ENCODE results near the gene IMMP2L.

The IMMP2L gene

GRCh38 chr7:111091593-111092358 lies 470.5 kb downstream of the IMMP2L start:
- Mint-ChIP-seq H3K27ac (peak overlapping the region; percentile 89), H3K36me3 (ENCODE audit: low read depth) (peaks cover 51% of the 10 kb centered on the region), H3K4me3 (peak overlapping the region; percentile 91), H3K9me3 (no peaks in the 10 kb centered on the region), H3K4me1 (peaks cover 77% of the 10 kb centered on the region), H3K27me3 (no peaks in the 10 kb centered on the region)
- ATAC-seq = no peak
- DNase-seq = no peak

- peaks cover 77% of the 10 kb centered on the region for H3K4me1 Mint-ChIP-seq
- no peaks in the 10 kb centered on the region for H3K27me3 Mint-ChIP-seq
- DNase-seq = peak; percentile 64
- H3K27ac Mint-ChIP-seq = peak within 1 kb of the TSS; percentile 89
- no peaks in the 10 kb centered on the region for H3K9me3 Mint-ChIP-seq
- H3K36me3 Mint-ChIP-seq (ENCODE audit: low read depth) = peaks cover 46% of the 10 kb centered on the region
- peak within 1 kb of the TSS; percentile 91 for H3K4me3 Mint-ChIP-seq
- ATAC-seq = peak; percentile 86
These were observed 471.4 kb downstream of the IMMP2L start, which contains the start of gene LRRN3 for GRCh38 chr7:111090846-111091245. Gene LRRN3 (plus strand): TSS chr7:111091127. CDS start chr7:111122773, 31,646 bp downstream.

GRCh38 chr7:111089822-111090426 lies 472.4 kb downstream of the IMMP2L start:
- no peak for DNase-seq
- peak overlapping the region; percentile 89 for H3K27ac Mint-ChIP-seq
- no peak for ATAC-seq
- H3K4me3 Mint-ChIP-seq = peak overlapping the region; percentile 91
- no peaks in the 10 kb centered on the region for H3K27me3 Mint-ChIP-seq
- H3K9me3 Mint-ChIP-seq = peaks cover 5% of the 10 kb centered on the region
- peaks cover 78% of the 10 kb centered on the region for H3K4me1 Mint-ChIP-seq
- peaks cover 43% of the 10 kb centered on the region for H3K36me3 Mint-ChIP-seq (ENCODE audit: low read depth)

DNA sequence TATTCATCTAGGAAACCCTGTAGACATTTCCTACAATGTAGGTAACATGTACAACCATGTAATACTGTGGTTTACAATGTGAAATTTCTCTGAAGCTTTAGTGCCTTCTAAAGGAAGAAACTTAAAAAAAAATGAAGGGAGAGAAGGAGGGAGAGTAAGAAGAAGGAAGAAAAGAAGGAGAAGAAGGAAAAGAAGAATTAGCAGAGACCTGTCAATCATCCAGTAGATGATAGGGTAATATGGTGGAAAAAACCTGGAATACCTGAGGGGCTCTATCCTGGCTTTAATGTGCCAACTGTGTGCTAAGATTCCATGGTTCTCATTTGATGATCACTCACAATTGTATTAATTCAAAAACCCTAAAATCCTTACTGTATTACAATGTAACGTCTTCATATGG lies 474.0 kb downstream of the IMMP2L start:
- peaks cover 80% of the 10 kb centered on the region for H3K4me1 Mint-ChIP-seq
- H3K27me3 Mint-ChIP-seq = no peaks in the 10 kb centered on the region
- no peak for DNase-seq
- ATAC-seq = no peak
- no peak overlapping the region for H3K4me3 Mint-ChIP-seq
- H3K36me3 Mint-ChIP-seq (ENCODE audit: low read depth) = peaks cover 28% of the 10 kb centered on the region
- peaks cover 5% of the 10 kb centered on the region for H3K9me3 Mint-ChIP-seq
- peak overlapping the region; percentile 78 for H3K27ac Mint-ChIP-seq

- DNase-seq (no peak), ATAC-seq (peak; percentile 42)
- Mint-ChIP-seq H3K27ac (peak overlapping the region; percentile 91), H3K36me3 (ENCODE audit: low read depth) (peaks cover 12% of the 10 kb centered on the region), H3K4me3 (peak overlapping the region; percentile 57), H3K9me3 (peaks cover 5% of the 10 kb centered on the region), H3K4me1 (peaks cover 86% of the 10 kb centered on the region), H3K27me3 (no peaks in the 10 kb centered on the region)
These were observed 475.8 kb downstream of the IMMP2L start for GRCh38 chr7:111086532-111086931.

DNA sequence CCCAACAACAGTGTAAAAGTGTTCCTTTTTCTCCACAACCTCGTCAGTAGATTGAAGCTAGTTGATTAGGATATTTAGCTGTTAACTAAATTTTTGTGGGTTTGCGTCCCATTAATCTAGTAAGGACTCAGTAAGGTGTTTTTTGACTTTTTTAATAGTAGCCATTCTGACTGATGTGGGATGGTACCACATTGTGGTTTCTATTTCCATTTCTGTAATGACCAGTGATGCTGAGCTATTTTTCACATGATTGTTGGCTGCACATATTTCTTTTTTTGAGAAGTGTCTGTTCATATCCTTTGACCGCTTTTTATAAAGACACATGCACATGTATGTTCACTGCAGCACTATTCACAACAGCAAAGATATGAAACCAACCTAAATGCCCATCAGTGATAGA lies 476.9 kb downstream of the IMMP2L start:
- Mint-ChIP-seq H3K4me1 (peaks cover 93% of the 10 kb centered on the region), H3K9me3 (peaks cover 5% of the 10 kb centered on the region), H3K27me3 (no peaks in the 10 kb centered on the region), H3K36me3 (ENCODE audit: low read depth) (peaks cover 8% of the 10 kb centered on the region), H3K4me3 (peak overlapping the region; percentile 32), H3K27ac (peak overlapping the region; percentile 91)
- DNase-seq (no peak), ATAC-seq (no peak)

GRCh38 chr7:111083413-111083812 lies 478.9 kb downstream of the IMMP2L start:
- peak overlapping the region; percentile 70 for H3K4me3 Mint-ChIP-seq
- ATAC-seq = peak; percentile 72
- peaks cover 8% of the 10 kb centered on the region for H3K36me3 Mint-ChIP-seq (ENCODE audit: low read depth)
- peak overlapping the region; percentile 91 for H3K27ac Mint-ChIP-seq
- peak; percentile 38 for DNase-seq
- H3K4me1 Mint-ChIP-seq = peaks cover 85% of the 10 kb centered on the region
- H3K9me3 Mint-ChIP-seq = peaks cover 5% of the 10 kb centered on the region
- H3K27me3 Mint-ChIP-seq = no peaks in the 10 kb centered on the region

DNA sequence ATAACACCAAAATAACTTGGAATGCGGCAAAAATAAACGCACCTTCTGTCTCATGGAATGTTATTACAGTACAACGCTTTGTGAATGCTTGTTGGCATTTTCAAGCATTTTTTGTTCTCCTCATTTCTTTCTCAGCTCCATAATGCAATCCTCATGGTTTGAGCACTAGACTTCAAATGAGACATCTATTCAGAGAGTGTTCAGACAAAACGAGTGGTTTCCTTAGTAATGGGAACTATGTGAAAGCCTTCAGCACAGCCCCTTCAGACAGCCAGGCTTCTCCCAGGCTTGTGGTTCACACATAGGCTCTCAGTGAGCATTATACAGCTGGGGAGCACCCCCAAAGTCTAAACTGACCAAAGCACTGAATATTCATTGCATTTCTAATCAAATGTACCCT lies 479.9 kb downstream of the IMMP2L start:
- DNase-seq (peak; percentile 50), ATAC-seq (peak; percentile 76)
- Mint-ChIP-seq H3K9me3 (peaks cover 5% of the 10 kb centered on the region), H3K4me3 (peak overlapping the region; percentile 70), H3K4me1 (peaks cover 80% of the 10 kb centered on the region), H3K36me3 (ENCODE audit: low read depth) (peaks cover 8% of the 10 kb centered on the region), H3K27ac (peak overlapping the region; percentile 91), H3K27me3 (no peaks in the 10 kb centered on the region)

- peaks cover 81% of the 10 kb centered on the region for H3K4me1 Mint-ChIP-seq
- H3K27ac Mint-ChIP-seq = peak overlapping the region; percentile 91
These were observed 480.6 kb downstream of the IMMP2L start for GRCh38 chr7:111081546-111082267.

DNA sequence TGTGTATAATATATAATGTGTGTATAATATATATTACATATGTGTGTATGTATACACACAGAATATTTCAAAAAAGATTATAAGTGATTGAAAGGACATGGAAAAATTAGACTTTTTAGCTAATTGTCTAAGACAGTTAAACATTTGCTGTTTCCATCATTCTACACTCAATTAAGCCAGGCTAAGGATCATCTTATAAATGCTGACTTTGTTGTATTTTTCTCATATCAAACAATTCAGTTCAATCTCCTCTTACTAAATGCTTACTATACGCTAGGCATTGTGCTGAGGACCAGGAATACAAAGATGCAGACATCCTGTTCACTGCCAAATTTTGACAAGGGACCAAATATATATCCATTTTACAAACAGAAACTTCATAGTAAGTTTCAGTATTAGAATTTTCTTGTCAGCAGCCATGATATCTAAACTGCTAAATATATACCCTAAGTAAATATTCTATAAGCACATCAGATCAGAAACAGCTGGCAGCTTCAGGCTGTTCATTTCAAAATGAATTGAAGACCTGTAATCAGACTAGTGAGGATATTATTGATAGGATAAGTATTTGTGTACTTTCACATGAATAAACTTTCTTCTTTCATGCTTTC lies 481.7 kb downstream of the IMMP2L start:
- ATAC-seq = no peak

More at GRCh38 chr7:111081546-111082267, 480.6 kb downstream of the IMMP2L start:
- H3K27me3 Mint-ChIP-seq = no peaks in the 10 kb centered on the region
- H3K9me3 Mint-ChIP-seq = peaks cover 5% of the 10 kb centered on the region
- ATAC-seq = peak; percentile 26
- peaks cover 8% of the 10 kb centered on the region for H3K36me3 Mint-ChIP-seq (ENCODE audit: low read depth)
- no peak for DNase-seq
- peak overlapping the region; percentile 70 for H3K4me3 Mint-ChIP-seq

DNA sequence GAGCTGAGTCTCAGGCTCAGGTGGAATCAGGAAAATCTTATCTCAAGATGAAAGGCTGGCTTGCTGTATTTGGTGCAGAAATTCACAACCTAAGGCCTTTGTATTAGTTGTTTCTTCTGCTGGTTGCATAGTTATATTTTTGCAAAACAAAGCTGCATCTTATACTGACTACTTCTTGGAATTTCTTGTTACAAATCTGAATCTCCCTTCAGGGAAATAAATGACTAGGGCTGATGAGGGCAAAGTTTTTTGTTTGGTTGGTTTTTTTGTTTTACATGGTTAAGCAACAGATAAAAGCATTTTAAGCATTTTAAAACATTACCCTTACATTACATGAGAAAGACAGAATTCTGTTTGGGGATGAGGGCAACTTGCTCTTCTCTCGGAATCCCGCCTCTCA lies 485.3 kb downstream of the IMMP2L start:
- no peaks in the 10 kb centered on the region for H3K27me3 Mint-ChIP-seq
- DNase-seq = no peak
- peaks cover 78% of the 10 kb centered on the region for H3K4me1 Mint-ChIP-seq
- H3K9me3 Mint-ChIP-seq = no peaks in the 10 kb centered on the region
- no peak for ATAC-seq
- no peaks in the 10 kb centered on the region for H3K36me3 Mint-ChIP-seq (ENCODE audit: low read depth)
- no peak overlapping the region for H3K4me3 Mint-ChIP-seq
- H3K27ac Mint-ChIP-seq = peak overlapping the region; percentile 84

More for the DNA sequence above, 481.7 kb downstream of the IMMP2L start:
- H3K27ac Mint-ChIP-seq = peak overlapping the region; percentile 91
- H3K4me1 Mint-ChIP-seq = peaks cover 81% of the 10 kb centered on the region
- H3K4me3 Mint-ChIP-seq = peak overlapping the region; percentile 12
- peaks cover 5% of the 10 kb centered on the region for H3K9me3 Mint-ChIP-seq
- peaks cover 2% of the 10 kb centered on the region for H3K36me3 Mint-ChIP-seq (ENCODE audit: low read depth)
- DNase-seq = no peak
- no peaks in the 10 kb centered on the region for H3K27me3 Mint-ChIP-seq

GRCh38 chr7:111076205-111076604 lies 486.1 kb downstream of the IMMP2L start:
- no peaks in the 10 kb centered on the region for H3K9me3 Mint-ChIP-seq
- peak overlapping the region; percentile 1 for H3K4me3 Mint-ChIP-seq
- ATAC-seq (peak; percentile 93), DNase-seq (peak; percentile 44)
- H3K36me3 Mint-ChIP-seq (ENCODE audit: low read depth) = no peaks in the 10 kb centered on the region
- H3K4me1 Mint-ChIP-seq = peaks cover 77% of the 10 kb centered on the region
- H3K27ac Mint-ChIP-seq = peak overlapping the region; percentile 84
- H3K27me3 Mint-ChIP-seq = no peaks in the 10 kb centered on the region

- DNase-seq (no peak), ATAC-seq (no peak)
- Mint-ChIP-seq H3K4me3 (no peak overlapping the region), H3K9me3 (no peaks in the 10 kb centered on the region), H3K27me3 (no peaks in the 10 kb centered on the region), H3K27ac (peak overlapping the region; percentile 84), H3K4me1 (peaks cover 73% of the 10 kb centered on the region), H3K36me3 (ENCODE audit: low read depth) (no peaks in the 10 kb centered on the region)
These were observed 486.8 kb downstream of the IMMP2L start for GRCh38 chr7:111075498-111075897.

DNA sequence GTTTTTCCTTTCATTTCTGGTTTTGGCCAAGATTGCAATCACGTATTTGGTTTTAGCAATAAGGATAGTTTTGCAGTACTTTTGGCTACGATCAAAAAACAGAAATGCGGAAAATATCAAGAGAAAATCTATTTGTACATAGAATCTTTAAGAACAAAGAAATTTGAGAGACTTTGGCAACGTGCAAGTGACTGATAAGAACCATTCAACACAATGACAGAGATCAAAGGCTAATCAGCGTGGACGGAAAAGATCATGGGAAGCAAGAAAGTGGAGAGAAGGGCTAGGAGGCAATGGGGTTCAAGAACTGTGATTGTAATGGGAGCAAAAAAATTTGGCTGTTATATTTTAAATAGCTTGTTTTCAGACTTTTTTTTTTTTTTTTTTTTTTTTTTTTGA lies 487.5 kb downstream of the IMMP2L start:
- ATAC-seq = no peak
- peak overlapping the region; percentile 61 for H3K27ac Mint-ChIP-seq
- H3K27me3 Mint-ChIP-seq = no peaks in the 10 kb centered on the region
- no peak overlapping the region for H3K4me3 Mint-ChIP-seq
- no peaks in the 10 kb centered on the region for H3K36me3 Mint-ChIP-seq (ENCODE audit: low read depth)
- peaks cover 72% of the 10 kb centered on the region for H3K4me1 Mint-ChIP-seq
- no peak for DNase-seq
- no peaks in the 10 kb centered on the region for H3K9me3 Mint-ChIP-seq
